Esophagus squamous epithelium (tissue), 4 donors: ENCODE results near the gene IGDCC3.

Source experiments
- POLR2A ChIP-seq, 4 donors: fragments of 450-650 bp; IDR thresholded peaks; one replicate each; pipeline ENCODE4 v1.6.1; 2017; ENCODE audit warnings: antibody characterized with exemption in 4 of 4, mild to moderate bottlenecking in 4 of 4, moderate library complexity in 3 of 4
- TF ChIP-seq, protein P1 (sequence below), 6 experiments: fragments of 450-650 bp in 4 of 6; fragments of 200-600 bp in 2 of 6; sonication (generic) in 2 of 6; IDR thresholded peaks; one replicate each; pipeline ENCODE4 v1.5.1; 2016 to 2019; ENCODE audit warnings: antibody characterized with exemption in 6 of 6, mild to moderate bottlenecking in 4 of 6, moderate library complexity in 4 of 6

DNA sequence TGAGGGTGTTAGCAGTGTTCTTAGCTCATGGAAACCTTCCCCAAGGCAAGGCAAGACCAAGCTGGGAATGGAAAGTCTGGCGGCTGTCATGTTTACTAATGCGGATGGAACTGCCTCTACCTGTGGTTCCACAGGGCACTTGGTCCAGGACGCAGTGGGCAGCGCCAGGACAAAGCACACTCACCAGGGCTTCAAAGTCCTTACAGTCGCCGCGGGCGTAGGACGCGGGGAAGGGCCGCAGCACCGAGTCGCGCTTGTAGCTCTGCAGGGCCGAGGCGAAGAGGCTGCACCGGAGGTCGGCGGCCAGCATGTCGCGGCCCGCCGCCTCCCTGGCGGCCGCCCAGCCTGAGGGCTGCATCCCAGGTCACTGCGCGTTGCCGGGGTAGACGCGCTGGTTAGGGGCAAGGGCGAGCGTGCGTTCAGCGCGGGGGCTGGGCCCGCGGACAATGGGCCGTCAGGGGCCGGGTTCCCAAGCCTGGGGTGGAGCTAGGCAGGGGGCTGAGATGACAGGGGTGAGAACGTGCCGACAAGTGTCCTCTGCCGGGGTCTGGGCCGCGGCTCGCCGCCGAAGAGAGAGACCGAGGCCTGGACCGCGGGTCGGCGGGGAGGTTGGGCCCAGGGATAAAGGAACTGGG is 91.6 kb downstream of the IGDCC3 start:
- TF ChIP-seq, protein P1, sequence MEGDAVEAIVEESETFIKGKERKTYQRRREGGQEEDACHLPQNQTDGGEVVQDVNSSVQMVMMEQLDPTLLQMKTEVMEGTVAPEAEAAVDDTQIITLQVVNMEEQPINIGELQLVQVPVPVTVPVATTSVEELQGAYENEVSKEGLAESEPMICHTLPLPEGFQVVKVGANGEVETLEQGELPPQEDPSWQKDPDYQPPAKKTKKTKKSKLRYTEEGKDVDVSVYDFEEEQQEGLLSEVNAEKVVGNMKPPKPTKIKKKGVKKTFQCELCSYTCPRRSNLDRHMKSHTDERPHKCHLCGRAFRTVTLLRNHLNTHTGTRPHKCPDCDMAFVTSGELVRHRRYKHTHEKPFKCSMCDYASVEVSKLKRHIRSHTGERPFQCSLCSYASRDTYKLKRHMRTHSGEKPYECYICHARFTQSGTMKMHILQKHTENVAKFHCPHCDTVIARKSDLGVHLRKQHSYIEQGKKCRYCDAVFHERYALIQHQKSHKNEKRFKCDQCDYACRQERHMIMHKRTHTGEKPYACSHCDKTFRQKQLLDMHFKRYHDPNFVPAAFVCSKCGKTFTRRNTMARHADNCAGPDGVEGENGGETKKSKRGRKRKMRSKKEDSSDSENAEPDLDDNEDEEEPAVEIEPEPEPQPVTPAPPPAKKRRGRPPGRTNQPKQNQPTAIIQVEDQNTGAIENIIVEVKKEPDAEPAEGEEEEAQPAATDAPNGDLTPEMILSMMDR (IDR thresholded peaks at IDR 0.05) = no peak
- no peak for TF ChIP-seq POLR2A (IDR thresholded peaks at IDR 0.05)
